Endothelial cell of umbilical vein (primary cell): ENCODE measurements around the gene SERGEF. TPM values are rescaled to one million over a fixed set of nuclear protein-coding genes. Genes with fewer than 3 reads are reported as not detected.

Experiments used
- BruUV-seq: library from RNA; stranded (reverse); fragments of 400-500 nt; replicated peaks from 2 replicates; lab custom pipeline; 2021; lab: Mats Ljungman, UMichigan
- CTCF ChIA-PET: fragments of 300-600, 350-600 bp; sonication (Branson Sonifier 250); formaldehyde crosslinking; loops from one replicate; lab custom pipeline; 2021; ENCODE audit warnings: antibody characterized with exemption, inconsistent platforms; lab: Charles Lee
- POLR2A ChIA-PET: fragments of 300-600, 350-600 bp; sonication (Branson Sonifier 250); formaldehyde crosslinking; loops from one replicate; lab custom pipeline; 2021; ENCODE audit warnings: antibody characterized with exemption, inconsistent platforms; lab: Charles Lee
- DNase-seq: peaks from one replicate; pipeline ENCODE4 v3.0.0-alpha.2; 2011; ENCODE audit warnings: low read depth, low spot score
- FAIRE-seq: peaks from 2 replicates; lab custom pipeline; 2011; peaks lifted over from hg19 to GRCh38; lab: Jason Lieb, UNC
- H2AFZ ChIP-seq: 2 replicates; pipeline ENCODE4 v1.6.0; 2012; ENCODE audit warnings: low read depth, low read length, control low read depth, inconsistent platforms
- H3K27ac ChIP-seq: 2 replicates; pipeline ENCODE4 v1.5.1; 2011; ENCODE audit warnings: low read depth, mild to moderate bottlenecking, control low read depth, low read length, moderate library complexity; ENCODE audit not compliant: insufficient read depth
- H3K27me3 ChIP-seq, 2 experiments: 2 replicates each; pipeline versions ENCODE4 v1.6.0 to v1.6.1; 2011; ENCODE audit warnings: low read length in 2 of 2, mixed read lengths in 1 of 2; ENCODE audit not compliant: control insufficient read depth in 2 of 2, insufficient read depth in 2 of 2
- H3K36me3 ChIP-seq, 2 experiments: 2 replicates in 1 of 2; 3 replicates in 1 of 2; pipeline ENCODE4 v1.5.1; 2011; ENCODE audit warnings: low read length in 2 of 2, mild to moderate bottlenecking in 1 of 2, moderate library complexity in 1 of 2; ENCODE audit not compliant: control insufficient read depth in 2 of 2, insufficient read depth in 2 of 2; ENCODE audit errors: extremely low read depth in 1 of 2
- H3K4me1 ChIP-seq: 3 replicates; pipeline ENCODE4 v1.5.1; 2011; ENCODE audit warnings: mild to moderate bottlenecking, low read length; ENCODE audit not compliant: control insufficient read depth, insufficient read depth; ENCODE audit errors: extremely low read depth
- H3K4me2 ChIP-seq: 2 replicates; pipeline ENCODE4 v1.6.1; 2011; ENCODE audit warnings: low read length, control low read depth, mixed read lengths; ENCODE audit not compliant: insufficient read depth
- H3K4me3 ChIP-seq, 3 experiments: fragments of 200-600 bp in 1 of 3; sonication (generic), shearing (Covaris generic) in 1 of 3; replicated peaks in 1 of 3; 2 replicates each; pipeline ENCODE4 v1.5.1; 2011 to 2016; ENCODE audit warnings: control low read depth in 3 of 3, low read length in 3 of 3, mild to moderate bottlenecking in 2 of 3, inconsistent platforms in 1 of 3, low read depth in 1 of 3, moderate library complexity in 1 of 3; ENCODE audit not compliant: insufficient read depth in 1 of 3
- H3K79me2 ChIP-seq: 2 replicates; pipeline ENCODE4 v1.6.0; 2012; ENCODE audit warnings: low read length, inconsistent platforms; ENCODE audit not compliant: control insufficient read depth, insufficient read depth
- H3K9ac ChIP-seq: replicated peaks from 2 replicates; pipeline ENCODE3; 2011; ENCODE audit warnings: low read length, control low read depth; ENCODE audit not compliant: insufficient read depth; ENCODE audit errors: extremely low read depth
- H3K9me1 ChIP-seq: replicated peaks from 3 replicates; pipeline ENCODE4 v1.6.0; 2011; ENCODE audit warnings: mild to moderate bottlenecking, low read length; ENCODE audit not compliant: control insufficient read depth, insufficient read depth; ENCODE audit errors: extremely low read depth
- H3K9me3 ChIP-seq: replicated peaks from 2 replicates; pipeline ENCODE4 v1.5.1; 2012; ENCODE audit warnings: low read length, inconsistent platforms; ENCODE audit not compliant: control insufficient read depth, insufficient read depth
- H4K20me1 ChIP-seq: replicated peaks from 2 replicates; pipeline ENCODE3; 2011; ENCODE audit warnings: mild to moderate bottlenecking, low read length; ENCODE audit not compliant: control insufficient read depth, insufficient read depth; ENCODE audit errors: extremely low read depth
- CTCF ChIP-seq, 2 donors: IDR thresholded peaks; 1 replicate in 1 of 2; 2 replicates in 1 of 2; pipeline ENCODE4 v1.5.1; 2011; ENCODE audit warnings: low read length in 2 of 2, mild to moderate bottlenecking in 2 of 2, moderate library complexity in 2 of 2, control low read depth in 1 of 2, inconsistent platforms in 1 of 2, low read depth in 1 of 2; ENCODE audit not compliant: insufficient read depth in 1 of 2; ENCODE audit errors: extremely low read depth in 1 of 2
- EZH2 ChIP-seq: IDR thresholded peaks from 2 replicates; pipeline ENCODE4 v1.6.1; 2012; ENCODE audit warnings: borderline replicate concordance, low read depth, mild to moderate bottlenecking, moderate library complexity, low read length, inconsistent platforms; ENCODE audit not compliant: severe bottlenecking
- FOS ChIP-seq: IDR thresholded peaks from 2 replicates; pipeline ENCODE4 v1.6.1; 2011; ENCODE audit warnings: mild to moderate bottlenecking, low read length, moderate library complexity, borderline replicate concordance; ENCODE audit not compliant: insufficient read depth
- GATA2 ChIP-seq: IDR thresholded peaks from 2 replicates; pipeline ENCODE4 v1.7.0; 2011; ENCODE audit warnings: low read depth, mild to moderate bottlenecking, moderate library complexity, mixed read lengths, low read length; ENCODE audit not compliant: insufficient read length, insufficient read depth
- JUN ChIP-seq: IDR thresholded peaks from 2 replicates; pipeline ENCODE4 v1.6.1; 2011; ENCODE audit warnings: borderline replicate concordance, low read depth; ENCODE audit not compliant: insufficient read length, insufficient read depth
- MAX ChIP-seq: IDR thresholded peaks from 2 replicates; pipeline ENCODE4 v1.6.1; 2011; ENCODE audit not compliant: insufficient read depth, insufficient read length
- MYC ChIP-seq: IDR thresholded peaks from one replicate; pipeline ENCODE4 v1.6.1; 2011; ENCODE audit warnings: mild to moderate bottlenecking, low read depth, low read length
- POLR2A ChIP-seq: IDR thresholded peaks from 2 replicates; pipeline ENCODE4 v1.6.1; 2012; ENCODE audit warnings: low read depth, mild to moderate bottlenecking, control low read depth, low read length
- POLR2AphosphoS5 ChIP-seq: IDR thresholded peaks from 2 replicates; pipeline ENCODE4 v1.6.1; 2012; ENCODE audit warnings: low read depth, mild to moderate bottlenecking, control low read depth, low read length, moderate library complexity; ENCODE audit not compliant: insufficient read depth
- dilution Hi-C: fragments of 300-500 bp; cut with MboI; formaldehyde crosslinking; loops from one replicate; pipeline ENCODE4 v1.15.0; 2019; ENCODE audit warnings: low sequenced_read_pairs; ENCODE audit not compliant: extremely low pct_ligation_motif_present
- intact Hi-C: fragments of 100-400 bp; cut with micrococcal nuclease; formaldehyde crosslinking; loops from one replicate; pipeline ENCODE4 v1.10.0; 2022
- polyA plus RNA-seq, 4 experiments: library from polyadenylated mRNA; depleted of rRNA in 3 of 4; stranded (reverse) in 3 of 4; unstranded in 1 of 4; fragments of >200 nt; gene quantifications; 2 replicates each; pipeline versions ENCODE4 v1.2.1 to v1.2.3, GENCODE V29; 2011 to 2012; ENCODE audit warnings: missing spikeins in 1 of 4
- total RNA-seq: library from RNA; stranded (reverse); gene quantifications from 2 replicates; pipeline ENCODE4 v1.2.3, GENCODE V29; 2021

The SERGEF gene
- total and polyA plus RNA-seq, 2 donors (not counting 3 experiments of a cell fraction or from before 2014, with no cell fraction given), result 8.7 to 16.7 TPM

- H3K9ac ChIP-seq, result no peak overlapping the region
- FAIRE-seq (no peak), DNase-seq (no peak)
- H2AFZ ChIP-seq, result no peak overlapping the region
- no TSS peak for BruUV-seq
- no peaks in the 10 kb centered on the region for H3K79me2 ChIP-seq
- ChIA-PET POLR2A (no interaction called here), CTCF (interaction anchor here (1.2 to 2.1 kb wide), 5 partner anchors 10 to 78 kb away, joined by 3 to 5 read pairs (median 4); no protein-coding TSS in a partner anchor)
- no peaks in the 10 kb centered on the region for H3K4me1 ChIP-seq
- no peaks in the 10 kb centered on the region for H3K9me1 ChIP-seq
- no peak overlapping the region for H3K4me3 ChIP-seq
- no peaks in the 10 kb centered on the region for H4K20me1 ChIP-seq
- dilution Hi-C loops (no loop called here), intact Hi-C loops (no loop called here)
- H3K27me3 ChIP-seq, result no peaks in the 10 kb centered on the region
- no peak overlapping the region for H3K27ac ChIP-seq
- no peak overlapping the region for H3K4me2 ChIP-seq
- no peaks in the 10 kb centered on the region for H3K9me3 ChIP-seq
- TF ChIP-seq GATA2 (no peak), FOS (no peak), MAX (no peak), CTCF (IDR thresholded peaks at IDR 0.05; ENCODE audit: extremely low read depth in 1 of 2, insufficient read depth in 1 of 2, low read depth in 1 of 2, low read length in 2 of 2) (no peak), POLR2AphosphoS5 (no peak), JUN (no peak), POLR2A (no peak), MYC (no peak), EZH2 (no peak)
- no peaks in the 10 kb centered on the region for H3K36me3 ChIP-seq
Observed at GRCh38 chr11:17894929-17895658, 117.8 kb downstream of the SERGEF start.
